Small intestine (tissue), 7 donors: Measurements from ENCODE around the gene SALL3. TPM values are rescaled to one million over a fixed set of nuclear protein-coding genes. Genes with fewer than 3 reads are reported as not detected.

Experiments
- DNase-seq, 2 donors: peaks; one replicate each; pipeline versions ENCODE4 v3.0.0 to v3.0.0-alpha.2; 2013
- FAIRE-seq: peaks from 2 replicates; lab custom pipeline; 2012; peaks lifted over from hg19 to GRCh38; lab: Jason Lieb, UNC
- H3K27ac ChIP-seq, 3 donors: one replicate each; pipeline ENCODE4 v1.5.1; 2013; ENCODE audit warnings: low read length in 2 of 3, mild to moderate bottlenecking in 2 of 3, control low read depth in 1 of 3, inconsistent platforms in 1 of 3, low read depth in 1 of 3, moderate library complexity in 1 of 3
- H3K27me3 ChIP-seq, 3 donors: one replicate each; pipeline ENCODE4 v1.6.1; 2013; ENCODE audit warnings: low read length in 3 of 3, inconsistent platforms in 1 of 3; ENCODE audit not compliant: control insufficient read depth in 3 of 3, insufficient read depth in 3 of 3
- H3K36me3 ChIP-seq, 3 donors: one replicate each; pipeline ENCODE4 v1.6.1; 2013; ENCODE audit warnings: low read length in 3 of 3, inconsistent platforms in 1 of 3, low read depth in 1 of 3, mild to moderate bottlenecking in 1 of 3, moderate library complexity in 1 of 3; ENCODE audit not compliant: control insufficient read depth in 3 of 3, insufficient read depth in 2 of 3
- H3K4me1 ChIP-seq, 3 donors: one replicate each; pipeline ENCODE4 v1.6.1; 2013; ENCODE audit warnings: low read length in 2 of 3, inconsistent platforms in 1 of 3, low read depth in 1 of 3, mild to moderate bottlenecking in 1 of 3, moderate library complexity in 1 of 3; ENCODE audit not compliant: control insufficient read depth in 3 of 3, insufficient read depth in 2 of 3
- H3K4me3 ChIP-seq, 3 donors: one replicate each; pipeline ENCODE4 v1.5.1; 2013; ENCODE audit warnings: low read length in 3 of 3, control low read depth in 1 of 3, inconsistent platforms in 1 of 3, low read depth in 1 of 3, mild to moderate bottlenecking in 1 of 3, moderate library complexity in 1 of 3
- H3K9me3 ChIP-seq, 2 donors: one replicate each; pipeline ENCODE4 v1.6.1; 2013; ENCODE audit warnings: low read depth in 1 of 2, low read length in 1 of 2; ENCODE audit not compliant: control insufficient read depth in 2 of 2, insufficient read depth in 1 of 2
- WGBS, 3 donors: extraction: QIAGEN DNeasy Blood & Tissue Kit; methylation state at CpG; one replicate each; pipeline ENCODE4 v1.1.7; 2013; 5-methylcytosine and 5-hydroxymethylcytosine counted together
- polyA plus RNA-seq, 4 donors: library from polyadenylated mRNA; stranded (reverse) in 3 of 4; unstranded in 1 of 4; fragments of 200-250 nt in 3 of 4; fragments of 120-200 nt in 1 of 4; gene quantifications; one replicate each; pipeline versions ENCODE4 v1.2.1 to v1.2.3, GENCODE V29; 2013
- donor health status: healthy with polysubstance abuse.
- donor health status: control.
- donor health status: control.
- donor health status: Bipolar disorder and iron deficiency.
- donor health status: healthy.

Gene SALL3
- polyA plus RNA-seq, 4 donors, result under 0.01 to 0.01 TPM; not detected in 2

- Histone ChIP-seq H3K36me3 (no peaks in the 10 kb centered on the region), H3K4me3 (no peak overlapping the region), H3K27me3 (peaks cover 0 to 8% (median 6%) of the 10 kb centered on the region in 3 donors), H3K27ac (no peak overlapping the region), H3K9me3 (peaks cover 0 to 4% of the 10 kb centered on the region in 2 donors), H3K4me1 (no peaks in the 10 kb centered on the region)
- DNase-seq, result no peak
- FAIRE-seq, result no peak
- WGBS, 3 donors, result 68 to 81% (median 79%) methylated on average over 1 of the region's 1 CpG
These were observed 12.9 kb upstream of the SALL3 start for GRCh38 chr18:78966793-78967106.

GRCh38 chr18:78967692-78968091 is 11.9 kb upstream of the SALL3 start:
- WGBS, 3 donors, result 70 to 80% (median 79%) methylated on average over 6 of the region's 6 CpGs
- H3K4me3 ChIP-seq, result no peak overlapping the region
- no peaks in the 10 kb centered on the region for H3K4me1 ChIP-seq
- no peaks in the 10 kb centered on the region for H3K36me3 ChIP-seq
- no peak for DNase-seq
- peaks cover 0 to 15% (median 14%) of the 10 kb centered on the region in 3 donors for H3K27me3 ChIP-seq
- H3K27ac ChIP-seq, result no peak overlapping the region
- no peaks in the 10 kb centered on the region for H3K9me3 ChIP-seq
- no peak for FAIRE-seq

- H3K4me3 ChIP-seq, result no peak overlapping the region
- no peak for FAIRE-seq
- DNase-seq, result no peak
- H3K9me3 ChIP-seq, result no peaks in the 10 kb centered on the region
- H3K27me3 ChIP-seq, result peaks cover 18 to 32% (median 29%) of the 10 kb centered on the region in 3 donors
- no peaks in the 10 kb centered on the region for H3K4me1 ChIP-seq
- no peaks in the 10 kb centered on the region for H3K36me3 ChIP-seq
- 85 to 90% (median 88%) methylated on average over 20 of the region's 20 CpGs for WGBS, 3 donors
- no peak overlapping the region for H3K27ac ChIP-seq
These were observed 9.9 kb upstream of the SALL3 start for GRCh38 chr18:78969574-78970315.

GRCh38 chr18:78970774-78971333 is 8.8 kb upstream of the SALL3 start:
- Histone ChIP-seq H3K4me3 (no peak overlapping the region), H3K4me1 (no peaks in the 10 kb centered on the region), H3K36me3 (no peaks in the 10 kb centered on the region), H3K27me3 (peaks cover 18 to 40% (median 40%) of the 10 kb centered on the region in 3 donors), H3K9me3 (no peaks in the 10 kb centered on the region), H3K27ac (no peak overlapping the region)
- DNase-seq (no peak), FAIRE-seq (no peak)
- 84 to 89% (median 86%) methylated on average over 12 of the region's 12 CpGs for WGBS, 3 donors

GRCh38 chr18:78971511-78972245 is 7.9 kb upstream of the SALL3 start:
- WGBS, 3 donors, result 70 to 79% (median 78%) methylated on average over 15 of the region's 15 CpGs
- FAIRE-seq, result no peak
- Histone ChIP-seq H3K9me3 (no peaks in the 10 kb centered on the region), H3K27me3 (peaks cover 18 to 47% (median 43%) of the 10 kb centered on the region in 3 donors), H3K4me3 (no peak overlapping the region), H3K4me1 (no peaks in the 10 kb centered on the region), H3K27ac (no peak overlapping the region), H3K36me3 (no peaks in the 10 kb centered on the region)
- DNase-seq, result no peak

- Histone ChIP-seq H3K27ac (no peak overlapping the region), H3K4me3 (no peak overlapping the region), H3K27me3 (peaks cover 18 to 54% (median 50%) of the 10 kb centered on the region in 3 donors), H3K36me3 (no peaks in the 10 kb centered on the region), H3K4me1 (no peaks in the 10 kb centered on the region), H3K9me3 (no peaks in the 10 kb centered on the region)
- DNase-seq (no peak), FAIRE-seq (no peak)
- 56 to 62% (median 60%) methylated on average over 16 of the region's 16 CpGs for WGBS, 3 donors
These were observed 7.2 kb upstream of the SALL3 start for GRCh38 chr18:78972385-78972918.

- 5 to 15% (median 12%) methylated on average over 31 of the region's 31 CpGs for WGBS, 3 donors
- FAIRE-seq, result no peak
- Histone ChIP-seq H3K27me3 (peaks cover 18 to 59% (median 53%) of the 10 kb centered on the region in 3 donors), H3K36me3 (no peaks in the 10 kb centered on the region), H3K9me3 (no peaks in the 10 kb centered on the region), H3K4me1 (no peaks in the 10 kb centered on the region), H3K4me3 (no peak overlapping the region), H3K27ac (no peak overlapping the region)
- no peak for DNase-seq
These were observed 6.7 kb upstream of the SALL3 start for GRCh38 chr18:78972930-78973331.

GRCh38 chr18:78973357-78974083 is 6.1 kb upstream of the SALL3 start:
- Histone ChIP-seq H3K4me1 (no peaks in the 10 kb centered on the region), H3K36me3 (no peaks in the 10 kb centered on the region), H3K27me3 (peaks cover 20 to 64% (median 56%) of the 10 kb centered on the region in 3 donors), H3K9me3 (no peaks in the 10 kb centered on the region), H3K4me3 (no peak overlapping the region), H3K27ac (no peak overlapping the region)
- no peak for DNase-seq
- FAIRE-seq, result no peak
- 5 to 22% (median 16%) methylated on average over 52 to 82 of the region's 82 CpGs for WGBS, 3 donors
